ENCODE measurements around the gene BAX. TPM values are rescaled to one million over a fixed set of nuclear protein-coding genes. Genes with fewer than 3 reads are reported as not detected.

Gene BAX
- total and polyA plus RNA-seq, 2 donors (not counting 1 experiment from before 2014, with no cell fraction given), result 95.3 to 109 TPM

- WGBS (ENCODE audit: insufficient coverage), result 91% methylated on average over 7 of the region's 9 CpGs
- CTCF ChIA-PET, result interaction anchor here (1.6 to 1.7 kb wide), 2 partner anchors 12 to 140 kb away, joined by 4 to 6 read pairs; no protein-coding TSS in a partner anchor
- no peak for DNase-seq
- H3K9ac ChIP-seq (ENCODE audit: low read length), result no peak overlapping the region
- Mint-ChIP-seq H3K4me1 (peaks cover 3% of the 10 kb centered on the region), H3K27ac (no peak overlapping the region), H3K9me3 (ENCODE audit: insufficient read depth) (no peaks in the 10 kb centered on the region), H3K4me3 (no peak overlapping the region), H3K27me3 (no peaks in the 10 kb centered on the region)
- intact Hi-C loops (cut with micrococcal nuclease), result no loop called here
- no peaks in the 10 kb centered on the region for H3K9me3 ChIP-seq (ENCODE audit: control extremely low read depth in 1 of 3, control insufficient read depth in 2 of 3, insufficient read depth in 1 of 3, low read length in 2 of 3)
- TF ChIP-seq, protein P1, sequence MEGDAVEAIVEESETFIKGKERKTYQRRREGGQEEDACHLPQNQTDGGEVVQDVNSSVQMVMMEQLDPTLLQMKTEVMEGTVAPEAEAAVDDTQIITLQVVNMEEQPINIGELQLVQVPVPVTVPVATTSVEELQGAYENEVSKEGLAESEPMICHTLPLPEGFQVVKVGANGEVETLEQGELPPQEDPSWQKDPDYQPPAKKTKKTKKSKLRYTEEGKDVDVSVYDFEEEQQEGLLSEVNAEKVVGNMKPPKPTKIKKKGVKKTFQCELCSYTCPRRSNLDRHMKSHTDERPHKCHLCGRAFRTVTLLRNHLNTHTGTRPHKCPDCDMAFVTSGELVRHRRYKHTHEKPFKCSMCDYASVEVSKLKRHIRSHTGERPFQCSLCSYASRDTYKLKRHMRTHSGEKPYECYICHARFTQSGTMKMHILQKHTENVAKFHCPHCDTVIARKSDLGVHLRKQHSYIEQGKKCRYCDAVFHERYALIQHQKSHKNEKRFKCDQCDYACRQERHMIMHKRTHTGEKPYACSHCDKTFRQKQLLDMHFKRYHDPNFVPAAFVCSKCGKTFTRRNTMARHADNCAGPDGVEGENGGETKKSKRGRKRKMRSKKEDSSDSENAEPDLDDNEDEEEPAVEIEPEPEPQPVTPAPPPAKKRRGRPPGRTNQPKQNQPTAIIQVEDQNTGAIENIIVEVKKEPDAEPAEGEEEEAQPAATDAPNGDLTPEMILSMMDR (IDR thresholded peaks at IDR 0.05), result no peak
- no peak for TF ChIP-seq EZH2 (IDR thresholded peaks at IDR 0.05; ENCODE audit: borderline replicate concordance, insufficient read depth, low read depth, low read length, poor library complexity, severe bottlenecking)
- no peak overlapping the region for H3K27ac ChIP-seq (ENCODE audit: low read length in 2 of 2)
- no peak overlapping the region for H3K4me3 ChIP-seq (ENCODE audit: control extremely low read depth in 1 of 5, extremely low read depth in 1 of 5, insufficient read depth in 1 of 5, low read depth in 2 of 5, low read length in 4 of 5)
- H2AFZ ChIP-seq (ENCODE audit: insufficient read depth, low read depth, low read length, poor library complexity, severe bottlenecking), result no peak overlapping the region
- ATAC-seq (ENCODE audit: low read depth), result no peak
- H3K4me2 ChIP-seq (replicated peaks; ENCODE audit: low read depth, low read length, poor library complexity, severe bottlenecking), result no peak overlapping the region
- no peaks in the 10 kb centered on the region for H4K20me1 ChIP-seq (ENCODE audit: control insufficient read depth, insufficient read depth, low read length, poor library complexity, severe bottlenecking)
- no peaks in the 10 kb centered on the region for H3K27me3 ChIP-seq (replicated peaks in 1 of 4; ENCODE audit: control extremely low read depth in 1 of 4, control insufficient read depth in 3 of 4, insufficient read depth in 4 of 4, low read length in 3 of 4)
- H3K36me3 ChIP-seq (replicated peaks in 1 of 2; ENCODE audit: control extremely low read depth in 1 of 2, control insufficient read depth in 1 of 2, extremely low read depth in 1 of 2, insufficient read depth in 2 of 2, low read length in 1 of 2), result peaks cover 2 to 13% of the 10 kb centered on the region in 2 experiments
- no peaks in the 10 kb centered on the region for H3K79me2 ChIP-seq (ENCODE audit: control insufficient read depth, insufficient read depth, low read length)
- POLR2A ChIA-PET, result no interaction called here
- no peaks in the 10 kb centered on the region for H3K4me1 ChIP-seq (ENCODE audit: control insufficient read depth in 2 of 2, insufficient read depth in 2 of 2, low read length in 2 of 2)
Measured at GRCh38 chr19:48982280-48982679, 27.6 kb downstream of the BAX start.

DNA sequence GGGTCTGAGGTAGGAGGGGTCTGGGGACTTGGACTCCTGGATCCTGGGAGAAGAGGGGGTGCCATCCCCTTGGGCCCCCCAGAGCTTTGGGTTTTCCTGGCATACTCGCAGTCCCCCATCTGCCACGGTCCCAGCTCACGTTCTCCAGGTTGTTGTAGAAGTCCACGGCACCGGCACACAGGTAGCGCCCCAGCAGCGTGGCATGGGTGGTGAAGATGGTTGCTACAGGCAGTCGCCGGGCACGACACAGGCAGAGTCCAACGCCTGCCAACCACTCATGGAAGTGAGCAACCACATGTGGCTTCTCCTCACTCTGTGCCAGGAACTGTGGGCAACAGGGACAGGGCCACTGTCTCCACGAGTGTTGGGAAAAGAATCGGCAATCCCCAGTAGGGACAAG, 31.0 kb downstream of the BAX start:
- Histone ChIP-seq H3K9ac (ENCODE audit: low read length) (no peak overlapping the region), H3K27me3 (replicated peaks in 1 of 4; ENCODE audit: control extremely low read depth in 1 of 4, control insufficient read depth in 3 of 4, insufficient read depth in 4 of 4, low read length in 3 of 4) (no peaks in the 10 kb centered on the region), H3K36me3 (replicated peaks in 1 of 2; ENCODE audit: control extremely low read depth in 1 of 2, control insufficient read depth in 1 of 2, extremely low read depth in 1 of 2, insufficient read depth in 2 of 2, low read length in 1 of 2) (peaks cover 2 to 17% of the 10 kb centered on the region in 2 experiments), H4K20me1 (ENCODE audit: control insufficient read depth, insufficient read depth, low read length, poor library complexity, severe bottlenecking) (no peaks in the 10 kb centered on the region), H3K4me2 (replicated peaks; ENCODE audit: low read depth, low read length, poor library complexity, severe bottlenecking) (no peak overlapping the region), H3K4me1 (ENCODE audit: control insufficient read depth in 2 of 2, insufficient read depth in 2 of 2, low read length in 2 of 2) (no peaks in the 10 kb centered on the region), H3K9me3 (ENCODE audit: control extremely low read depth in 1 of 3, control insufficient read depth in 2 of 3, insufficient read depth in 1 of 3, low read length in 2 of 3) (no peaks in the 10 kb centered on the region), H3K27ac (ENCODE audit: low read length in 2 of 2) (no peak overlapping the region), H3K4me3 (ENCODE audit: control extremely low read depth in 1 of 5, extremely low read depth in 1 of 5, insufficient read depth in 1 of 5, low read depth in 2 of 5, low read length in 4 of 5) (no peak overlapping the region), H3K79me2 (ENCODE audit: control insufficient read depth, insufficient read depth, low read length) (peaks cover 7% of the 10 kb centered on the region), H2AFZ (ENCODE audit: insufficient read depth, low read depth, low read length, poor library complexity, severe bottlenecking) (no peak overlapping the region)
- Mint-ChIP-seq H3K27ac (no peak overlapping the region), H3K9me3 (ENCODE audit: insufficient read depth) (no peaks in the 10 kb centered on the region), H3K4me1 (peaks cover 8% of the 10 kb centered on the region), H3K27me3 (no peaks in the 10 kb centered on the region), H3K4me3 (no peak overlapping the region)
- TF ChIP-seq EZH2 (IDR thresholded peaks at IDR 0.05; ENCODE audit: borderline replicate concordance, insufficient read depth, low read depth, low read length, poor library complexity, severe bottlenecking), result no peak
- TF ChIP-seq, protein P1 (IDR thresholded peaks at IDR 0.05), result no peak
- ATAC-seq (ENCODE audit: low read depth) (no peak), DNase-seq (no peak)
- CTCF ChIA-PET, result interaction anchor here (1.4 kb wide), 1 partner anchor 8 kb away, joined by 5 read pairs; the partner anchor contains the start of genes GYS1 and RUVBL2
- WGBS (ENCODE audit: insufficient coverage), result 98% methylated on average over 13 of the region's 13 CpGs
- POLR2A ChIA-PET, result no interaction called here
- intact Hi-C loops (cut with micrococcal nuclease), result no loop called here
